GM18511 (cell line): ENCODE results near the gene PPP1R9B.

Experiments used
- ATAC-seq: cut with Tn5 transposase; IDR thresholded peaks from one replicate; pipeline ENCODE4 v1.9.1; 2021; ENCODE audit warnings: mild to moderate bottlenecking, moderate library complexity; ENCODE audit not compliant: unreplicated experiment

PPP1R9B gene

GRCh38 chr17:50094753-50095619 lies 55.5 kb downstream of the PPP1R9B start, which contains the start of gene PDK2:
PDK2 (plus strand) TSS chr17:50095351; CDS start chr17:50095436, 85 bp downstream.
- ATAC-seq = peak; percentile 93

GRCh38 chr17:50094243-50094752 lies 56.2 kb downstream of the PPP1R9B start:
- ATAC-seq = peak; percentile 52

- no peak for ATAC-seq
These were observed 56.7 kb downstream of the PPP1R9B start for GRCh38 chr17:50093807-50094206.

GRCh38 chr17:50093246-50093645 lies 57.2 kb downstream of the PPP1R9B start:
- no peak for ATAC-seq

GRCh38 chr17:50091918-50092285 lies 58.6 kb downstream of the PPP1R9B start:
- no peak for ATAC-seq

- ATAC-seq = no peak
These were observed 59.2 kb downstream of the PPP1R9B start for GRCh38 chr17:50090971-50091917.

GRCh38 chr17:50090071-50090470 lies 60.4 kb downstream of the PPP1R9B start:
- ATAC-seq = no peak

- no peak for ATAC-seq
These were observed 61.3 kb downstream of the PPP1R9B start for GRCh38 chr17:50088952-50089825.

GRCh38 chr17:50087912-50088405 lies 62.5 kb downstream of the PPP1R9B start:
- ATAC-seq = no peak

GRCh38 chr17:50087246-50087911 lies 63.1 kb downstream of the PPP1R9B start:
- no peak for ATAC-seq
